ENCODE data around the gene DDTL.

Gene DDTL

DNA sequence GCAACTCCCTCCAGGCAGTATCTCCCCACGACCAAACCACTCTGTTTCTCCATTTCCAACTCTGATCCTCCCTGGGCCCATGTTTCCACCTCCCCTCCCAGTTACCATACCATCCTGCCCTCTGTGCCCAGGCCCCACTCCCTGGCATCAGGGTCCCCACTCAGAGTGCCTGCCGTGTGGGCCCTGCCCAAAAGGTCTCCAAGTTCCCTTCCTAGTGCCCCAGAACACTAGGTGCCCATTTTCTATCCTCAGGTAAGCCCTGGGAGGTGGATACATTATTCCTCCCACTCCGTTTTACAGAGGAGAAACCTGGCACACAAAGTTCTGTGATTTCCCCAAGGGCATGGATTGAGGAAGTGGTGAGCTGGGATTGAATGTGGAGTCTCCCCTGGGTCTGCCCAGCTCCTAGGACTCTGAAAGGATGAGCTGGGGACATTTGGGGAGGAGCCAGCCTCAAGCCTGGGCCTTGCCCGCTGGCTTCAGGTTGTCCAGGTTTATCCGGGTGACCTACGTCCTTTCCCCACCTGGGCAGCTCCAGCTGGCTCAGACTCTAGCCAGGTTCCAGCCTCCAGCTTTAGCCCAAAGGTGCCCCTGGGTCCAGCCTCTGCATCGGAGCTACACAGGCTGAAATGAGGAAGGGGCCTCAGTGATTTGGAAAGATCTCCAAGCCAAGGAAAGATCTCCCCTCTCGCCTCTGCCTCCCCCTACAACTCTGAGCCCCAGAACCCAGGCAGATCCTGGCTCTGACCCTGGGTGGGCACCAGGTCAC is 40.7 kb downstream of the DDTL start:
- no peak for DNase-seq

DNA sequence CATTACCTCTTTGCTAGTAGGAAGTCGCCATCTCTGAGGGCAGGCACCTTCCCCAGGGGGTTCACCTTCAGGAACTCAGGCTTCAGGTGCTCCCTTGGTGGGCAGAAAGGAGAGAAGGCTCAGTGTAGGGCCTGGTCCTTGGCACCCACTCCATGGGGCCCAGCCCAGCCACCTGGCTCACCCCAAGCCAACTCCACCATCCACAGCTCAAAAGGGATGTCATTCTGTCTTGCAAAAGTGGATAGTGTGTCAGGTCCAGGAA is 41.3 kb downstream of the DDTL start:
- DNase-seq: no peak

DNA sequence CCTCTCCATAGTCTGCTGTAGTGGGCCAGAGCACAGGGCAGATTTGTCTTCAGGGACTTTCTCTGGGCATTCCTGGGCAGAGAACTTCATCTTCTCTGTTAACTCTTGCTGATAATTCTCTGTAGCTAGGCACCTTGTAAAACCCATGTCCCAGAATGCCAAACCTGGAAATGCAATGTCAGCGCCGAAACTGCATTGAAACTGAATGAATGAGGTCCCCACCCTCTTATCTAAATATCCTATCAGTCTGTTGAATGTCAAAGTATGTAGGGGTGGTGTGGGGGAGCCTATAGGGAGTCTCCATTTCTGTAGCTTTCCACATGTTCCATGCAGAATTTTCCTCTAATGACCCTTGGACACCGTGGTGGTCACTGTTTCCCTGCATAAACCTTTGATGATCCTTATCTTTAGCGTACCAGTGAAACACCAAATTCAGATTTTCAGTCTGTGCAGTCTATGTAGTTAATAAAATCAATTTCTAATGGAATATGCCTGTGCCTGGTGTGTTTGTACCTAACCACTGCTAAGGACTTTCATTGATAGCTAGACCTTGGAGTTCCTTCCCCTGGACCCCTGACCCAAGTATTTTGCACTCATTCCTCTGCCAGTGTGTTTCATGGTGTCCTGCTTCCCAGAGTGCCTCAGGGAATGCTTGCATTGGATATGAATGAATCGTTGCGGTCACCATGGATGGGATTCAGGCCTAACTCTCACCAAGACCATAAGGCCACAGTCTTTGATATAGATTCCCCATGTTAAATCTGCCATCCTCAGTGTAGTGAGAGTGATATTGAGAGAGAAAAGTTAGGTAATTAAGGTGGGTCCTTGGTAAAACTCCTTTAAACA is 41.9 kb downstream of the DDTL start:
- DNase-seq: no peak

DNA sequence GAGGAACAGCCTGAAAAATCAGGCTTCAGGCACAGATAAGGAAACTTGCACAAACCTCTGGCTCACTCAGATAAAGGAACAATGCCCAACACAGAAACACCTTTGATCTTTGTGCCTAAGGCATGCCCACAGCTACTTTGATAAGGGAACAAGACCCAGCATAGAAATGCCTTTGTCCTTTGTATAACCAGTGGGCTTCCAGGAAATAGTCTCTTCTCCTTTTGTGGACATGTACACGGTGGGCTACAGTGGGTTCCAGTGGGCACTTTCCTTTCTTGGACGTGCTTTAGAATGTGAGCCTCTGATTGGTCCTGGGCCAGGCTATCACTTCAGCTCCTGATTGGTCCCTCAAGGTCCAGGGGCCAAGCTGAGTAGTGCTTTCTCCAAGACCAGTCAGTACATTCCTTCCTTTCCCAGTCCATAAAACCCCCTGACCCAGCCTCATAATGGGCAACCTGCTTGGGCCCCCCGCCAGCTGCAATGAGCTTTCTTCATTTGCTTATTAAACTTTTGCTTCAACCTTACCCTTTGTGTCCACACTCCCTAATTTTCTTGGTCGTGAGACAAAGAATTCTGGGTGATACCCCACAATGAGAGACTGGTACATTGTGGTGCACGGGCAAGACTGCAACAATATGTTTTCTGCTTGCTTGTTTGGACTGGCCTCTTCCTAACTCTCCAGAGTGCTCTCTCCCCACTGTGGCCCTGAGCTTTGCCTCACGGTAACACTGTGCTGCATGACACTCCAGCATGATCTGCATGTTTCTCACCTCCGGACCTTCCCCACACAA is 42.7 kb downstream of the DDTL start:
- no peak for DNase-seq

DNA sequence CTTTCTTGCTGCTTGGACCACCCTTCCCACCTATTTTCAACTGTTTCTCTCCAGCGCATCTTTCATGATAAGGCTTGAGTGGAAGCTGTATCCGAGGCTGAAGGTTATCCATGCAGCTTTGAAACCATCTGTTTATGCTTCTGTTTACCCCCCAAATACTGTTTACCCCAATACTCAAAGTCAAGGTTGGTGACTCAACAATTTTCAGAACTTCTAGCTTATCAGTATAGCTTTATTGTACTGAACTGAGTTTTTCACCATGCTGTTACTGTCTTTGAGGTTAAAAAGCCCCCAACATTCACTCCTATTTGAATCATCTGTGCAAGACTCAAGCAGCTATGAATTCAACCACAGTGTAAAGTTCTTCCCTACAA is 43.3 kb downstream of the DDTL start:
- no peak for DNase-seq

DNA sequence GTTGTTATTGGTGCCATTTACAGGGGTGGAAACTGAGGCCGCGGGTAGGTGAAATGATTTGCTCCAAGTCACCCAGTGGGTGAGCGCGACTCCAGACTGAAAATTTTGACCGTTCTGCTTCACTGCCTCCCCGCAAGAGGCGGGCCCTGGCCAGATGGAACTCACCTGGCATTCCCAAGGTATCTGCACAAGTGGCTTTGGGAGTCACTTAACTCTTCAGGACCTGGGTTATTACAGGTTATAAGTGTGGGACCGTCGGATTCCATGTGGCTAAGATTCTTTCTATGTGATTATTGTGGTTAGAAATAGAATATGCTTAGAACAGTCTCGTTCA is 45.0 kb downstream of the DDTL start:
- no peak for DNase-seq

DNA sequence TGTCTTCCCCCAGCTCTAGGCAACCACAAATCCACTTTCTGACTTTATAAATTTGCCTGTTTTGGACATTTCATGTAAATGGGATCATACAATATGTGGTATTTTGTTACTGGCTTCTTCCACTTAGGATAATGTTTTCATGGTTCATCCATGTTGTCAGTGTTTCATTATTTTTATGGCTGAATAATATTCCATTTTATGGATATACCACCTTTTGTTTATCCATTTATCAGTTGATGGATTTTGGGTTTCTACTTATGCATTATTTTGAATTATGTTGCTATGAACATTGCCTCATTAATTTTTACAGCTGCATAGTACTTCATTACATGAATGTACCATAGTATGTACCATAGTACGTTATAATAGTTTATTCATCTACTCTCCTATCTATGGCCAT is 49.5 kb downstream of the DDTL start:
- no peak for DNase-seq

DNA sequence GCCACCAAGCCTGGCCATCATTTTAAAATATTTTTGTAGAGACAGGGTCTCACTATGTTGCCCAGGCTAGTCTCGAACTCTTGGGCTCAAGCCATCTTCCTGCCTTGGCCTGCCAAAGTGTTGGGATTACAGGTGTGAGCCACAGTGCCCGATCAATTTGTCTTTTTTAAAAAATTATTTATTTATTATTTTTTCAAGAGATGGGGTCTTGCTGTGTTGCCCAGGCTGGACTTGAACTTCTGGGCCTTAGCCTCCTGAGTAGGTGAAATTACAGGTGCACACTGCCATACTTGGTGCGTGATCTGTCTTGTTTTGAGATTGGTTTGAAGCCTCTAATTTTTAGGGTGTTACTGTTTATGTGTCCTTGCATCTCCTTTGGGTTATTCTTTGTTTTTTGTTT is 54.6 kb downstream of the DDTL start:
- no peak for DNase-seq
